ENCODE data around the gene SGTA. TPM values are rescaled to one million over a fixed set of nuclear protein-coding genes. Genes with fewer than 3 reads are reported as not detected.
A peak's percentile ranks its signal among the peaks of the same experiment; 100 is the strongest.

SGTA gene
- total and polyA plus RNA-seq, 5 donors from 2014 or later, result 28.2 to 35.7 (median 32.1) TPM

GRCh38 chr19:2787115-2787514, 4.0 kb upstream of the SGTA start:
- Histone ChIP-seq H3K36me3 (ENCODE audit: control insufficient read depth, insufficient read depth, low read length) (peaks cover 3% of the 10 kb centered on the region), H3K4me1 (ENCODE audit: control insufficient read depth, insufficient read depth, low read length, poor library complexity, severe bottlenecking) (peaks cover 32% of the 10 kb centered on the region), H3K9me3 (ENCODE audit: control insufficient read depth in 2 of 2, low read length in 2 of 2) (no peaks in the 10 kb centered on the region), H3K27me3 (ENCODE audit: control insufficient read depth, insufficient read depth, low read length) (no peaks in the 10 kb centered on the region), H3K4me3 (ENCODE audit: low read depth, low read length) (no peak overlapping the region), H3K27ac (ENCODE audit: insufficient read depth, low read length, poor library complexity, severe bottlenecking) (no peak overlapping the region)
- DNase-seq (no peak), ATAC-seq (ENCODE audit: low read depth in 2 of 2) (no peak)
- Mint-ChIP-seq H3K4me1 (peaks cover 14 to 53% (median 28%) of the 10 kb centered on the region in 4 donors), H3K9me3 (peaks cover 0 to 2% (median 0%) of the 10 kb centered on the region in 7 donors), H3K27ac (no peak overlapping the region), H3K36me3 (peaks cover 3% of the 10 kb centered on the region), H3K4me3 (peak overlapping the region; percentile 47 to 82 (median 75)), H3K27me3 (peaks cover 4% of the 10 kb centered on the region)

GRCh38 chr19:2785244-2785997, 2.3 kb upstream of the SGTA start, which contains the start of gene THOP1:
Gene THOP1 (plus strand): TSS chr19:2785503. CDS start chr19:2785663, 160 bp downstream.
- Mint-ChIP-seq H3K4me1 (peaks cover 18 to 69% (median 35%) of the 10 kb centered on the region in 4 donors), H3K36me3 (no peaks in the 10 kb centered on the region), H3K9me3 (peaks cover 0 to 2% (median 0%) of the 10 kb centered on the region in 7 donors), H3K27me3 (peaks cover 4% of the 10 kb centered on the region), H3K27ac (peak within 1 kb of the TSS; percentile 9 to 97 (median 92)), H3K4me3 (peak within 1 kb of the TSS; percentile 81 to 93 (median 89))
- no peaks in the 10 kb centered on the region for H3K36me3 ChIP-seq (ENCODE audit: control insufficient read depth, insufficient read depth, low read length)
- H3K4me3 ChIP-seq (ENCODE audit: low read depth, low read length), result peak within 1 kb of the TSS; percentile 77
- no peaks in the 10 kb centered on the region for H3K9me3 ChIP-seq (ENCODE audit: control insufficient read depth in 2 of 2, low read length in 2 of 2)
- H3K4me1 ChIP-seq (ENCODE audit: control insufficient read depth, insufficient read depth, low read length, poor library complexity, severe bottlenecking), result peaks cover 43% of the 10 kb centered on the region
- H3K27me3 ChIP-seq (ENCODE audit: control insufficient read depth, insufficient read depth, low read length), result no peaks in the 10 kb centered on the region
- ATAC-seq (ENCODE audit: low read depth in 2 of 2), result peak; percentile 90 to 91
- H3K27ac ChIP-seq (ENCODE audit: insufficient read depth, low read length, poor library complexity, severe bottlenecking), result peak within 1 kb of the TSS; percentile 69
- DNase-seq, result peak; percentile 98 to 99 (median 98)

- Histone ChIP-seq H3K27ac (ENCODE audit: insufficient read depth, low read length, poor library complexity, severe bottlenecking) (peak overlapping the region; percentile 82), H3K27me3 (ENCODE audit: control insufficient read depth, insufficient read depth, low read length) (no peaks in the 10 kb centered on the region), H3K4me3 (ENCODE audit: low read depth, low read length) (peak overlapping the region; percentile 28), H3K4me1 (ENCODE audit: control insufficient read depth, insufficient read depth, low read length, poor library complexity, severe bottlenecking) (peaks cover 43% of the 10 kb centered on the region), H3K36me3 (ENCODE audit: control insufficient read depth, insufficient read depth, low read length) (no peaks in the 10 kb centered on the region), H3K9me3 (ENCODE audit: control insufficient read depth in 2 of 2, low read length in 2 of 2) (no peaks in the 10 kb centered on the region)
- Mint-ChIP-seq H3K27me3 (peaks cover 4% of the 10 kb centered on the region), H3K4me1 (peaks cover 18 to 72% (median 36%) of the 10 kb centered on the region in 4 donors), H3K27ac (peak overlapping the region; percentile 94 to 97 (median 95)), H3K4me3 (peak overlapping the region; percentile 87 to 91 (median 90)), H3K9me3 (peaks cover 0 to 2% (median 0%) of the 10 kb centered on the region in 7 donors), H3K36me3 (no peaks in the 10 kb centered on the region)
- DNase-seq, result no peak
- ATAC-seq (ENCODE audit: low read depth in 2 of 2), result no peak
These were observed 690 bp upstream of the SGTA start for GRCh38 chr19:2783781-2784145.

GRCh38 chr19:2782329-2782935, 641 bp downstream of the SGTA start:
- Histone ChIP-seq H3K4me3 (ENCODE audit: low read depth, low read length) (peak overlapping the region; percentile 75), H3K4me1 (ENCODE audit: control insufficient read depth, insufficient read depth, low read length, poor library complexity, severe bottlenecking) (peaks cover 43% of the 10 kb centered on the region), H3K27me3 (ENCODE audit: control insufficient read depth, insufficient read depth, low read length) (no peaks in the 10 kb centered on the region), H3K36me3 (ENCODE audit: control insufficient read depth, insufficient read depth, low read length) (peaks cover 3% of the 10 kb centered on the region), H3K9me3 (ENCODE audit: control insufficient read depth in 2 of 2, low read length in 2 of 2) (no peaks in the 10 kb centered on the region), H3K27ac (ENCODE audit: insufficient read depth, low read length, poor library complexity, severe bottlenecking) (peak overlapping the region; percentile 82)
- H3K9me3 Mint-ChIP-seq, result peaks cover 0 to 2% (median 0%) of the 10 kb centered on the region in 7 donors
- DNase-seq (no peak), ATAC-seq (ENCODE audit: low read depth in 2 of 2) (no peak)
- H3K4me1 Mint-ChIP-seq, result peaks cover 10 to 65% (median 34%) of the 10 kb centered on the region in 4 donors
- peaks cover 4% of the 10 kb centered on the region for H3K27me3 Mint-ChIP-seq
- H3K36me3 Mint-ChIP-seq, result no peaks in the 10 kb centered on the region
- H3K4me3 Mint-ChIP-seq, result peak overlapping the region; percentile 87 to 91 (median 90)
- H3K27ac Mint-ChIP-seq, result peak overlapping the region; percentile 38 to 97 (median 94)

- Histone ChIP-seq H3K27ac (ENCODE audit: insufficient read depth, low read length, poor library complexity, severe bottlenecking) (no peak overlapping the region), H3K27me3 (ENCODE audit: control insufficient read depth, insufficient read depth, low read length) (no peaks in the 10 kb centered on the region), H3K36me3 (ENCODE audit: control insufficient read depth, insufficient read depth, low read length) (peaks cover 3% of the 10 kb centered on the region), H3K4me1 (ENCODE audit: control insufficient read depth, insufficient read depth, low read length, poor library complexity, severe bottlenecking) (peaks cover 47% of the 10 kb centered on the region), H3K4me3 (ENCODE audit: low read depth, low read length) (no peak overlapping the region), H3K9me3 (ENCODE audit: control insufficient read depth in 2 of 2, low read length in 2 of 2) (no peaks in the 10 kb centered on the region)
- Mint-ChIP-seq H3K4me1 (peaks cover 10 to 65% (median 41%) of the 10 kb centered on the region in 4 donors), H3K36me3 (peaks cover 2% of the 10 kb centered on the region), H3K9me3 (peaks cover 0 to 2% (median 0%) of the 10 kb centered on the region in 7 donors), H3K27me3 (peaks cover 4% of the 10 kb centered on the region), H3K4me3 (peak overlapping the region; percentile 34 to 91 (median 55)), H3K27ac (peak overlapping the region in 2 of 3 donors; percentile 52 to 56)
- no peak for ATAC-seq (ENCODE audit: low read depth in 2 of 2)
- no peak for DNase-seq
These were observed 2.8 kb downstream of the SGTA start for GRCh38 chr19:2780284-2780683.

- Histone ChIP-seq H3K4me1 (ENCODE audit: control insufficient read depth, insufficient read depth, low read length, poor library complexity, severe bottlenecking) (peaks cover 44% of the 10 kb centered on the region), H3K27ac (ENCODE audit: insufficient read depth, low read length, poor library complexity, severe bottlenecking) (no peak overlapping the region), H3K9me3 (ENCODE audit: control insufficient read depth in 2 of 2, low read length in 2 of 2) (no peaks in the 10 kb centered on the region), H3K4me3 (ENCODE audit: low read depth, low read length) (no peak overlapping the region), H3K27me3 (ENCODE audit: control insufficient read depth, insufficient read depth, low read length) (no peaks in the 10 kb centered on the region), H3K36me3 (ENCODE audit: control insufficient read depth, insufficient read depth, low read length) (peaks cover 3% of the 10 kb centered on the region)
- Mint-ChIP-seq H3K27me3 (peaks cover 4% of the 10 kb centered on the region), H3K36me3 (peaks cover 6% of the 10 kb centered on the region), H3K4me3 (peak overlapping the region in 2 of 4 donors; percentile 35 to 91), H3K27ac (no peak overlapping the region), H3K9me3 (peaks cover 0 to 2% (median 0%) of the 10 kb centered on the region in 7 donors), H3K4me1 (peaks cover 9 to 62% (median 44%) of the 10 kb centered on the region in 4 donors)
- no peak for ATAC-seq (ENCODE audit: low read depth in 2 of 2)
- no peak for DNase-seq
These were observed 3.8 kb downstream of the SGTA start for GRCh38 chr19:2779121-2779740.

- H3K27ac Mint-ChIP-seq, result peak overlapping the region in 1 of 3 donors; percentile 29
- DNase-seq (no peak), ATAC-seq (ENCODE audit: low read depth in 2 of 2) (no peak)
- no peak overlapping the region for H3K4me3 ChIP-seq (ENCODE audit: low read depth, low read length)
- peaks cover 5 to 55% (median 39%) of the 10 kb centered on the region in 4 donors for H3K4me1 Mint-ChIP-seq
- H3K9me3 Mint-ChIP-seq, result peaks cover 0 to 2% (median 0%) of the 10 kb centered on the region in 7 donors
- peaks cover 35% of the 10 kb centered on the region for H3K4me1 ChIP-seq (ENCODE audit: control insufficient read depth, insufficient read depth, low read length, poor library complexity, severe bottlenecking)
- no peak overlapping the region for H3K27ac ChIP-seq (ENCODE audit: insufficient read depth, low read length, poor library complexity, severe bottlenecking)
- no peaks in the 10 kb centered on the region for H3K9me3 ChIP-seq (ENCODE audit: control insufficient read depth in 2 of 2, low read length in 2 of 2)
- H3K27me3 ChIP-seq (ENCODE audit: control insufficient read depth, insufficient read depth, low read length), result no peaks in the 10 kb centered on the region
- peaks cover 6% of the 10 kb centered on the region for H3K36me3 Mint-ChIP-seq
- H3K27me3 Mint-ChIP-seq, result peaks cover 4% of the 10 kb centered on the region
- peak overlapping the region in 1 of 4 donors; percentile 52 for H3K4me3 Mint-ChIP-seq
- H3K36me3 ChIP-seq (ENCODE audit: control insufficient read depth, insufficient read depth, low read length), result peaks cover 3% of the 10 kb centered on the region
These were observed 5.0 kb downstream of the SGTA start for GRCh38 chr19:2777952-2778683.
